Endometrial microvascular endothelial cells (primary cell): ENCODE results near the gene MTA3. TPM values are rescaled to one million over a fixed set of nuclear protein-coding genes. Genes with fewer than 3 reads are reported as not detected.

ENCODE experiments used
- in situ Hi-C: cut with HindIII; loops from 2 replicates; pipeline ENCODE4 v1.10.0; 2017; ENCODE audit warnings: low sequenced_read_pairs, low pct_unique_long_range_greater_than_20kb; ENCODE audit errors: inconsistent ontology term
- total RNA-seq: library from RNA; depleted of rRNA; stranded (reverse); fragments of >200 nt; gene quantifications from one replicate; pipeline ENCODE4 v1.2.3, GENCODE V29; 2015; ENCODE audit errors: inconsistent ontology term

The MTA3 gene
- total RNA-seq, 1 donor from 2014 or later: 24.2 TPM

GRCh38 chr2:42767899-42768705 is 199.7 kb downstream of the MTA3 start:
- in situ Hi-C loops: no loop called here

GRCh38 chr2:42768706-42769256 is 200.3 kb downstream of the MTA3 start:
- in situ Hi-C loops: no loop called here

GRCh38 chr2:42769583-42770287 is 201.3 kb downstream of the MTA3 start:
- in situ Hi-C loops: no loop called here

GRCh38 chr2:42770288-42771131 is 202.1 kb downstream of the MTA3 start:
- in situ Hi-C loops: no loop called here

- in situ Hi-C loops: no loop called here
Observed at GRCh38 chr2:42771546-42772153, 203.2 kb downstream of the MTA3 start.

GRCh38 chr2:42775186-42775585 is 206.8 kb downstream of the MTA3 start:
- in situ Hi-C loops: no loop called here

- in situ Hi-C loops: no loop called here
Observed at GRCh38 chr2:42775810-42776209, 207.4 kb downstream of the MTA3 start.

GRCh38 chr2:42777883-42778805 is 209.7 kb downstream of the MTA3 start:
- in situ Hi-C loops: no loop called here

- in situ Hi-C loops: no loop called here
Observed at GRCh38 chr2:42781181-42781580, 212.7 kb downstream of the MTA3 start.

- in situ Hi-C loops: no loop called here
Observed at GRCh38 chr2:42783511-42783910, 215.1 kb downstream of the MTA3 start.

- in situ Hi-C loops: no loop called here
Observed at GRCh38 chr2:42784204-42784880, 215.9 kb downstream of the MTA3 start.

GRCh38 chr2:42786561-42787345 is 218.3 kb downstream of the MTA3 start:
- in situ Hi-C loops: no loop called here

- in situ Hi-C loops: no loop called here
Observed at GRCh38 chr2:42787424-42787787, 219.0 kb downstream of the MTA3 start.

GRCh38 chr2:42787788-42788477 is 219.5 kb downstream of the MTA3 start:
- in situ Hi-C loops: no loop called here

- in situ Hi-C loops: no loop called here
Observed at GRCh38 chr2:42788478-42788793, 220.0 kb downstream of the MTA3 start.

- in situ Hi-C loops: no loop called here
Observed at GRCh38 chr2:42788882-42789281, 220.4 kb downstream of the MTA3 start.
